Testis (tissue), 2 donors: Measurements from ENCODE around the gene ADGRA1.

Experiments used
- CTCF ChIP-seq, 3 experiments: fragments of 450-650 bp in 2 of 3; fragments of 200-600 bp in 1 of 3; sonication (generic) in 1 of 3; IDR thresholded peaks; one replicate each; pipeline ENCODE4 v1.5.1; 2016 to 2019; ENCODE audit warnings: antibody characterized with exemption in 3 of 3, mild to moderate bottlenecking in 2 of 3, moderate library complexity in 1 of 3
- POLR2A ChIP-seq: fragments of 450-650 bp; IDR thresholded peaks from one replicate; pipeline ENCODE4 v1.6.1; 2017; ENCODE audit warnings: antibody characterized with exemption, mild to moderate bottlenecking, moderate library complexity

DNA sequence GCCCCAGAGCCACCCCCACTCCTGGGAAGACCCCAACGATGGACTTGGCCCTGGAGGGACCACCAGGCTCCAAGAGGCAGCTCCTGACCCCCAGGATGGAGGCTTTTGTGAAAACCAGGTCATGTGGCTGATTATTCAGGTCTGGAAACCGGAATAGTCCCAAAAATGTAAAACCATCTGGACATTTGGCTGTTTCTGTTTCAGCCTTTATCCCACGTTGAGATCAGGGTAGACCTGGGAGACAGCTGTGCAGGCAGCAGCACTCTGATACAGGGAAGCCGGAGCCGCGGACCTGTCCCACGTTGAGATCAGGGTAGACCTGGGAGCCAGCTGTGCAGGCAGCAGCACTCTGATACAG is 7.1 kb upstream of the ADGRA1 start:
- TF ChIP-seq CTCF (IDR thresholded peaks at IDR 0.05) (no peak), POLR2A (no peak)
